Mononuclear cell (primary cell): ENCODE data around the gene CEP128. TPM values are rescaled to one million over a fixed set of nuclear protein-coding genes. Genes with fewer than 3 reads are reported as not detected.

ENCODE experiments used
- H3K27me3 ChIP-seq: 2 replicates; pipeline ENCODE4 v1.6.0; 2011; ENCODE audit warnings: low read length, control low read depth; ENCODE audit not compliant: insufficient read depth
- H3K4me1 ChIP-seq: 2 replicates; pipeline ENCODE4 v1.5.1; 2011; ENCODE audit warnings: mild to moderate bottlenecking, low read length, control low read depth; ENCODE audit not compliant: insufficient read depth
- H3K4me3 ChIP-seq: 2 replicates; pipeline ENCODE4 v1.5.1; 2011; ENCODE audit warnings: mild to moderate bottlenecking, low read length, moderate library complexity
- H3K9me3 ChIP-seq: 2 replicates; pipeline ENCODE4 v1.5.1; 2011; ENCODE audit warnings: low read depth, mild to moderate bottlenecking, control low read depth, low read length
- total RNA-seq: library from RNA; depleted of rRNA; stranded (reverse); fragments of >200 nt; gene quantifications from one replicate; pipeline ENCODE4 v1.2.3, GENCODE V29; 2012

The CEP128 gene
- total RNA-seq, 1 donor = 11.0 TPM

- Histone ChIP-seq H3K4me1 (no peaks in the 10 kb centered on the region), H3K4me3 (no peak overlapping the region), H3K9me3 (no peaks in the 10 kb centered on the region), H3K27me3 (no peaks in the 10 kb centered on the region)
These were observed 449.9 kb downstream of the CEP128 start for GRCh38 chr14:80491650-80492049.

- H3K9me3 ChIP-seq = no peaks in the 10 kb centered on the region
- H3K27me3 ChIP-seq = no peaks in the 10 kb centered on the region
- no peak overlapping the region for H3K4me3 ChIP-seq
- no peaks in the 10 kb centered on the region for H3K4me1 ChIP-seq
These were observed 450.4 kb downstream of the CEP128 start for GRCh38 chr14:80491131-80491530.

- H3K9me3 ChIP-seq = no peaks in the 10 kb centered on the region
- no peaks in the 10 kb centered on the region for H3K4me1 ChIP-seq
- H3K4me3 ChIP-seq = no peak overlapping the region
- H3K27me3 ChIP-seq = no peaks in the 10 kb centered on the region
These were observed 452.0 kb downstream of the CEP128 start for GRCh38 chr14:80489513-80489912.

GRCh38 chr14:80485764-80486163, 455.8 kb downstream of the CEP128 start:
- no peak overlapping the region for H3K4me3 ChIP-seq
- no peaks in the 10 kb centered on the region for H3K9me3 ChIP-seq
- H3K27me3 ChIP-seq = no peaks in the 10 kb centered on the region
- H3K4me1 ChIP-seq = no peaks in the 10 kb centered on the region

- no peak overlapping the region for H3K4me3 ChIP-seq
- no peaks in the 10 kb centered on the region for H3K27me3 ChIP-seq
- no peaks in the 10 kb centered on the region for H3K4me1 ChIP-seq
- no peaks in the 10 kb centered on the region for H3K9me3 ChIP-seq
These were observed 458.2 kb downstream of the CEP128 start for GRCh38 chr14:80483331-80483730.

GRCh38 chr14:80477388-80478160, 464.0 kb downstream of the CEP128 start:
- Histone ChIP-seq H3K4me1 (no peaks in the 10 kb centered on the region), H3K4me3 (no peak overlapping the region), H3K27me3 (no peaks in the 10 kb centered on the region), H3K9me3 (no peaks in the 10 kb centered on the region)

- H3K4me1 ChIP-seq = no peaks in the 10 kb centered on the region
- H3K27me3 ChIP-seq = no peaks in the 10 kb centered on the region
- H3K4me3 ChIP-seq = no peak overlapping the region
These were observed 466.5 kb downstream of the CEP128 start for GRCh38 chr14:80475074-80475473.

GRCh38 chr14:80468331-80469122, 473.0 kb downstream of the CEP128 start:
- H3K9me3 ChIP-seq = no peaks in the 10 kb centered on the region
- no peaks in the 10 kb centered on the region for H3K4me1 ChIP-seq
- H3K4me3 ChIP-seq = no peak overlapping the region
- no peaks in the 10 kb centered on the region for H3K27me3 ChIP-seq

More at GRCh38 chr14:80475074-80475473, 466.5 kb downstream of the CEP128 start:
- H3K9me3 ChIP-seq = no peaks in the 10 kb centered on the region

- Histone ChIP-seq H3K27me3 (no peaks in the 10 kb centered on the region), H3K4me3 (no peak overlapping the region), H3K4me1 (no peaks in the 10 kb centered on the region), H3K9me3 (no peaks in the 10 kb centered on the region)
These were observed 475.9 kb downstream of the CEP128 start for GRCh38 chr14:80465546-80466220.

- no peaks in the 10 kb centered on the region for H3K4me1 ChIP-seq
- no peak overlapping the region for H3K4me3 ChIP-seq
- no peaks in the 10 kb centered on the region for H3K9me3 ChIP-seq
- no peaks in the 10 kb centered on the region for H3K27me3 ChIP-seq
These were observed 476.9 kb downstream of the CEP128 start for GRCh38 chr14:80464531-80465149.

GRCh38 chr14:80456209-80456608, 485.3 kb downstream of the CEP128 start:
- H3K9me3 ChIP-seq = peaks cover 4% of the 10 kb centered on the region
- no peak overlapping the region for H3K4me3 ChIP-seq
- H3K4me1 ChIP-seq = no peaks in the 10 kb centered on the region
- H3K27me3 ChIP-seq = no peaks in the 10 kb centered on the region

- no peaks in the 10 kb centered on the region for H3K4me1 ChIP-seq
- H3K4me3 ChIP-seq = no peak overlapping the region
- peaks cover 4% of the 10 kb centered on the region for H3K9me3 ChIP-seq
- no peaks in the 10 kb centered on the region for H3K27me3 ChIP-seq
These were observed 486.5 kb downstream of the CEP128 start for GRCh38 chr14:80455031-80455430.

GRCh38 chr14:80448267-80448666, 493.3 kb downstream of the CEP128 start:
- peaks cover 8% of the 10 kb centered on the region for H3K9me3 ChIP-seq
- H3K27me3 ChIP-seq = no peaks in the 10 kb centered on the region
- no peaks in the 10 kb centered on the region for H3K4me1 ChIP-seq
- no peak overlapping the region for H3K4me3 ChIP-seq

- H3K4me1 ChIP-seq = no peaks in the 10 kb centered on the region
- no peak overlapping the region for H3K4me3 ChIP-seq
- H3K27me3 ChIP-seq = no peaks in the 10 kb centered on the region
- H3K9me3 ChIP-seq = peaks cover 8% of the 10 kb centered on the region
These were observed 494.1 kb downstream of the CEP128 start for GRCh38 chr14:80447392-80447791.
